T-cell (primary cell): ENCODE data around the gene CXXC5. TPM values are rescaled to one million over a fixed set of nuclear protein-coding genes. Genes with fewer than 3 reads are reported as not detected.
"Not testable (repeated sequence)": the region's sequence is repeated elsewhere in the genome, so short reads cannot be mapped to it uniquely, and the experiment has no call there.

ENCODE experiments used
- ATAC-seq, 4 experiments: fragments of 200-7000 bp in 3 of 4; fragments of 150-1000 bp in 1 of 4; cut with Tn5 transposase; replicated peaks in 1 of 4; 1 replicate in 3 of 4; 2 replicates in 1 of 4; pipeline ENCODE4 v1.10.0; 2021; ENCODE audit warnings: moderate library complexity in 3 of 4, mild to moderate bottlenecking in 2 of 4, moderate number of reproducible peaks in 1 of 4
- CTCF ChIA-PET, 2 donors: fragments of 300-600 bp; sonication (Branson Sonifier 250); formaldehyde crosslinking; loops; one replicate each; lab custom pipeline; 2022; ENCODE audit warnings: antibody characterized with exemption in 2 of 2; lab: Charles Lee
- POLR2A ChIA-PET, 2 donors: fragments of 300-600 bp; sonication (Branson Sonifier 250); formaldehyde crosslinking; loops; one replicate each; lab custom pipeline; 2022; ENCODE audit warnings: antibody characterized with exemption in 2 of 2; lab: Charles Lee
- DNase-seq, 35 experiments: peaks; one replicate each; pipeline versions ENCODE4 v3.0.0 to v3.0.0-alpha.2; 2013 to 2023
- H3K27ac ChIP-seq: one replicate; pipeline ENCODE4 v1.5.1; 2013; ENCODE audit warnings: low read length
- H3K27me3 ChIP-seq, 2 experiments: replicated peaks in 1 of 2; 1 replicate in 1 of 2; 2 replicates in 1 of 2; pipeline versions ENCODE4 v1.6.1 to v1.7.0; 2013; ENCODE audit warnings: low read length in 1 of 2, mixed read lengths in 1 of 2; ENCODE audit not compliant: control insufficient read depth in 2 of 2, insufficient read depth in 2 of 2; ENCODE audit errors: extremely low read depth in 1 of 2
- H3K36me3 ChIP-seq, 2 donors: 1 replicate in 1 of 2; 2 replicates in 1 of 2; pipeline versions ENCODE4 v1.6.1 to v1.7.0; 2013; ENCODE audit warnings: low read length in 1 of 2; ENCODE audit not compliant: control insufficient read depth in 2 of 2, insufficient read depth in 1 of 2; ENCODE audit errors: extremely low read depth in 1 of 2
- H3K4me1 ChIP-seq, 2 experiments: 1 replicate in 1 of 2; 2 replicates in 1 of 2; pipeline versions ENCODE4 v1.6.1 to v1.7.0; 2013; ENCODE audit warnings: low read length in 2 of 2, mixed read lengths in 1 of 2; ENCODE audit not compliant: insufficient read depth in 2 of 2, control insufficient read depth in 1 of 2; ENCODE audit errors: extremely low read depth in 1 of 2
- H3K4me3 ChIP-seq, 2 donors: 1 replicate in 1 of 2; 2 replicates in 1 of 2; pipeline versions ENCODE4 v1.5.1 to v1.7.0; 2013; ENCODE audit warnings: mild to moderate bottlenecking in 2 of 2, low read length in 1 of 2, moderate library complexity in 1 of 2; ENCODE audit not compliant: control insufficient read depth in 1 of 2; ENCODE audit errors: extremely low read depth in 1 of 2
- H3K9me3 ChIP-seq: 2 replicates; pipeline ENCODE4 v1.7.0; 2013
- H3K27ac Mint-ChIP-seq, 2 donors: one replicate each; pipeline ENCODE4 v1.8.0; 2020 to 2021; ENCODE audit warnings: mild to moderate bottlenecking in 2 of 2, mixed read lengths in 2 of 2
- H3K27me3 Mint-ChIP-seq, 2 donors: one replicate each; pipeline ENCODE4 v1.8.0; 2021 to 2022; ENCODE audit warnings: mixed read lengths in 2 of 2
- H3K36me3 Mint-ChIP-seq: one replicate; pipeline ENCODE4 v1.8.0; 2021; ENCODE audit warnings: mixed read lengths
- H3K4me1 Mint-ChIP-seq, 3 donors: one replicate each; pipeline ENCODE4 v1.8.0; 2020 to 2022; ENCODE audit warnings: mixed read lengths in 3 of 3, mild to moderate bottlenecking in 1 of 3
- H3K4me3 Mint-ChIP-seq, 3 donors: one replicate each; pipeline ENCODE4 v1.8.0; 2020 to 2022; ENCODE audit warnings: mild to moderate bottlenecking in 3 of 3, mixed read lengths in 3 of 3, moderate library complexity in 3 of 3
- H3K9me3 Mint-ChIP-seq, 3 donors: one replicate each; pipeline ENCODE4 v1.8.0; 2020 to 2022; ENCODE audit warnings: mixed read lengths in 3 of 3
- WGBS: methylation state at CpG from one replicate; pipeline ENCODE4 v1.1.5; 2013; ENCODE audit warnings: missing lambda C conversion rate; ENCODE audit not compliant: insufficient coverage; 5-methylcytosine and 5-hydroxymethylcytosine counted together
- total RNA-seq, 35 experiments: library from RNA in 6 of 35; stranded (reverse) in 6 of 35; fragments of 120-200 nt in 1 of 35; gene quantifications; one replicate each; pipeline versions ENCODE4 v1.2.1 to v1.2.4 and lab custom pipeline; 2013 to 2026

Gene CXXC5
- total RNA-seq: 1 to 10 TPM; 5.1 to 7.6 (median 6.2) TPM
- total RNA-seq (2013): 8.5 TPM
- total RNA-seq (lab: John Stamatoyannopoulos, UW): 0.43 to 26.6 (median 4.0) reads per million in 29 experiments

- H3K4me3 ChIP-seq: peak within 1 kb of the TSS; percentile 51 to 68
- H3K36me3 ChIP-seq: no peaks in the 10 kb centered on the region
- Mint-ChIP-seq H3K27me3 (peaks cover 26 to 53% of the 10 kb centered on the region in 2 donors), H3K4me1 (peaks cover 26 to 60% (median 49%) of the 10 kb centered on the region in 3 donors), H3K36me3 (no peaks in the 10 kb centered on the region), H3K9me3 (no peaks in the 10 kb centered on the region), H3K4me3 (peak within 1 kb of the TSS; percentile 68 to 93 (median 81)), H3K27ac (no peak within 1 kb of the TSS)
- peaks cover 0 to 62% of the 10 kb centered on the region in 2 experiments for H3K27me3 ChIP-seq
- peaks cover 13 to 60% of the 10 kb centered on the region in 2 experiments for H3K4me1 ChIP-seq
- CTCF ChIA-PET: interaction anchor here (0.6 to 1.8 kb wide), 5 partner anchors 11 to 209 kb away, joined by 3 to 23 read pairs (median 3); partner anchors contain the start of gene DNAJC18 (in 1 of the 2)
- H3K27ac ChIP-seq: no peak within 1 kb of the TSS
- POLR2A ChIA-PET: interaction anchor here (0.6 to 1.1 kb wide), 4 partner anchors 10 to 337 kb away, joined by 3 to 7 read pairs (median 5); no protein-coding TSS in a partner anchor
- DNase-seq: peak in 20 of 35 experiments; percentile 33 to 71 (median 49)
- under 1% methylated on average over 60 of the region's 106 CpGs for WGBS
- no peaks in the 10 kb centered on the region for H3K9me3 ChIP-seq
- peak; percentile 48 to 61 (median 61) for ATAC-seq
These were observed at the start of gene CXXC5 for GRCh38 chr5:139648205-139649081. TSS of gene CXXC5 (plus strand) at chr5:139648349. CDS start at chr5:139680524, 32,175 bp downstream.

DNA sequence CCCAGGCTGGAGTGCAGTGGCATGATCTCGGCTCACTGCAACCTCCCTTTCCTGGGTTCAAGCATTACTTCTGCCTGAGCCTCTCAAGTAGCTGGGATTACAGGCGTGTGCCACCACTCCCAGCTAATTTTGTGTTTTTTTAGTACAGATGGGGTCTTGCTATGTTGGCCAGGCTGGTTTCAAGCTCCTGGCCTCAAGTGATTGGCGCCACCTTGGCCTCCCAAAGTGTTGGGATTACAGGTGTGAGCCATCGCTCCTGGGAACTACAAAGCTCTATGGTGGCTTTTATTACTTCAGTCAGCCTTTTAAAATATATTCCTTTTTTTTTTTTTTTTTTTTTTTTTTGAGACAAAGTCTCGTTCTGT is 49.6 kb upstream of the CXXC5 start:
- Histone ChIP-seq H3K36me3 (peaks cover 3 to 35% of the 10 kb centered on the region in 2 donors), H3K4me1 (peaks cover 3 to 15% of the 10 kb centered on the region in 2 experiments)
- H3K4me3 ChIP-seq, H3K9me3 Mint-ChIP-seq, H3K27me3 ChIP-seq, DNase-seq, H3K4me3 Mint-ChIP-seq, H3K27ac ChIP-seq, H3K27ac Mint-ChIP-seq, H3K9me3 ChIP-seq, H3K27me3 Mint-ChIP-seq, ATAC-seq: not testable (repeated sequence)
- peaks cover 24 to 39% (median 31%) of the 10 kb centered on the region in 3 donors for H3K4me1 Mint-ChIP-seq
- ChIA-PET CTCF (interaction anchor here (0.6 to 1.5 kb wide), 2 partner anchors 10 to 29 kb away, joined by 3 to 7 read pairs; no protein-coding TSS in a partner anchor), POLR2A (interaction anchor here in 1 of 2 donors (0.6 to 0.7 kb wide), 2 partner anchors 38 to 47 kb away, joined by 3 to 19 read pairs; no protein-coding TSS in a partner anchor)
- H3K36me3 Mint-ChIP-seq: peaks cover 24% of the 10 kb centered on the region
- no CpG with 5 or more reads among the region's 5 CpGs for WGBS

DNA sequence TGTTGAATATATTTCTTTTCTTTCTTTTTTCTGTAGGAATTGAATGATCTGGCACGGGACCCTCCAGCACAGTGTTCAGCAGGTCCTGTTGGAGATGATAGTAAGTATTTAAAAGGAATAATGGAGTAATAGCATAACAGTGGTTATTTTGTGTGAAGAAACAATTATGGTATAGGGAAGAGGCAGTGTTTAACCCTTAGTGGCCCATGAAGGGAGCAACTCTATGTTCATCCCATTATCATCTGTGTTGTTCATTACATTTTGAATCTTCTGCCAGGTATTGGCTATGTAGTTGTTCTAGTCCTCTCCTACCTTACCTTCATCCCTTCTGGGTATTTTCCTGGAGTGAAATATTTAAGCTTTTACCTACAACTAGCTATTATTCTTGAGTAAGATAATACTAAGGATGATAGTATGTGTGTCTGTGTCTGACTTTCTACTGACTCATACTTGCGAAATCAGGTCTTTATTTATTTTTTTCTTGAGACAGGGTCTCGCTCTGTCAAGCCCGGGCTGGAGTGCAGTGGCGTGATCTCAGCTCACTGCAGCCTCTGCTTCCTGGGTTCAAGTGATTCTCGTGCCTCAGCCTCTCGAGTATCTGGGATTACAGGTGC is 47.7 kb upstream of the CXXC5 start:
- Histone ChIP-seq H3K4me3 (no peak overlapping the region), H3K27me3 (no peaks in the 10 kb centered on the region), H3K4me1 (peaks cover 3 to 15% of the 10 kb centered on the region in 2 experiments), H3K36me3 (peaks cover 3 to 48% of the 10 kb centered on the region in 2 donors), H3K27ac (no peak overlapping the region), H3K9me3 (no peaks in the 10 kb centered on the region)
- peaks cover 21% of the 10 kb centered on the region for H3K36me3 Mint-ChIP-seq
- ChIA-PET CTCF (no interaction called here), POLR2A (no interaction called here)
- DNase-seq: no peak
- no peaks in the 10 kb centered on the region for H3K27me3 Mint-ChIP-seq
- peaks cover 14 to 27% (median 22%) of the 10 kb centered on the region in 3 donors for H3K4me1 Mint-ChIP-seq
- peak overlapping the region in 1 of 2 donors; percentile 27 for H3K27ac Mint-ChIP-seq
- 95% methylated on average over 6 of the region's 7 CpGs for WGBS
- no peaks in the 10 kb centered on the region for H3K9me3 Mint-ChIP-seq
- ATAC-seq: no peak
- no peak overlapping the region for H3K4me3 Mint-ChIP-seq

GRCh38 chr5:139601429-139601828 is 46.7 kb upstream of the CXXC5 start:
- Histone ChIP-seq H3K4me1 (peaks cover 3 to 16% of the 10 kb centered on the region in 2 experiments), H3K27ac (no peak overlapping the region), H3K4me3 (no peak overlapping the region), H3K36me3 (peaks cover 3 to 52% of the 10 kb centered on the region in 2 donors), H3K27me3 (no peaks in the 10 kb centered on the region), H3K9me3 (no peaks in the 10 kb centered on the region)
- CTCF ChIA-PET: interaction anchor here (0.6 to 1.2 kb wide), 3 partner anchors 9 to 41 kb away, joined by 3 to 10 read pairs (median 4); no protein-coding TSS in a partner anchor
- Mint-ChIP-seq H3K27me3 (no peaks in the 10 kb centered on the region), H3K27ac (no peak overlapping the region), H3K9me3 (no peaks in the 10 kb centered on the region), H3K36me3 (peaks cover 26% of the 10 kb centered on the region), H3K4me3 (no peak overlapping the region), H3K4me1 (peaks cover 23 to 32% (median 28%) of the 10 kb centered on the region in 3 donors)
- ATAC-seq (no peak), DNase-seq (no peak)
- POLR2A ChIA-PET: interaction anchor here in 1 of 2 donors (1.1 kb wide), 1 partner anchor 119 kb away, joined by 6 read pairs; the partner anchor contains the start of gene STING1
- WGBS: 97% methylated on average over 5 of the region's 12 CpGs

GRCh38 chr5:139601948-139602347 is 46.2 kb upstream of the CXXC5 start:
- not testable (repeated sequence) for H3K9me3 Mint-ChIP-seq, ATAC-seq, H3K4me3 ChIP-seq, DNase-seq, H3K4me3 Mint-ChIP-seq, H3K27me3 ChIP-seq, H3K27me3 Mint-ChIP-seq, H3K27ac ChIP-seq, H3K27ac Mint-ChIP-seq, H3K9me3 ChIP-seq
- ChIA-PET POLR2A (interaction anchor here (0.7 to 1.1 kb wide), 2 partner anchors 10 to 120 kb away, joined by 3 to 6 read pairs; partner anchors contain the start of gene STING1 (in 1 of the 2)), CTCF (interaction anchor here (0.6 to 1.2 kb wide), 2 partner anchors 10 to 42 kb away, joined by 3 to 10 read pairs; no protein-coding TSS in a partner anchor)
- peaks cover 26% of the 10 kb centered on the region for H3K36me3 Mint-ChIP-seq
- H3K36me3 ChIP-seq: peaks cover 3 to 52% of the 10 kb centered on the region in 2 donors
- H3K4me1 Mint-ChIP-seq: peaks cover 27 to 32% (median 30%) of the 10 kb centered on the region in 3 donors
- peaks cover 3 to 11% of the 10 kb centered on the region in 2 experiments for H3K4me1 ChIP-seq
- 100% methylated on average over 7 of the region's 9 CpGs for WGBS
